Prostate gland (tissue), 2 donors: ENCODE data around the gene MAGI3. TPM values are rescaled to one million over a fixed set of nuclear protein-coding genes. Genes with fewer than 3 reads are reported as not detected.
A peak's percentile ranks its signal among the peaks of the same experiment; 100 is the strongest.

Experiments used
- DNase-seq: peaks from one replicate; pipeline ENCODE4 v3.0.0-alpha.2; 2019; ENCODE audit warnings: low spot score
- H3K27ac ChIP-seq, 2 donors: fragments of 200-600 bp; sonication (generic); 2 replicates each; pipeline ENCODE4 v1.5.1; 2017 to 2019
- H3K27me3 ChIP-seq: fragments of 200-600 bp; sonication (generic); replicated peaks from 2 replicates; pipeline ENCODE4 v1.5.1; 2019; ENCODE audit not compliant: insufficient read depth
- H3K36me3 ChIP-seq, 2 donors: fragments of 200-600 bp; sonication (generic); 1 replicate in 1 of 2; 2 replicates in 1 of 2; pipeline versions ENCODE4 v1.5.1 to v1.8.1; 2017 to 2019
- H3K4me1 ChIP-seq: fragments of 200-600 bp; sonication (generic); replicated peaks from 2 replicates; pipeline ENCODE4 v1.5.1; 2019
- H3K4me3 ChIP-seq, 2 donors: fragments of 200-600 bp; sonication (generic); 2 replicates each; pipeline ENCODE4 v1.5.1; 2017 to 2019
- H3K9me3 ChIP-seq: fragments of 200-600 bp; sonication (generic); 2 replicates; pipeline ENCODE4 v1.5.1; 2017
- CTCF ChIP-seq, 4 experiments: fragments of 200-600 bp in 2 of 4; fragments of 450-650 bp in 2 of 4; sonication (generic) in 2 of 4; IDR thresholded peaks; 1 replicate in 3 of 4; 2 replicates in 1 of 4; pipeline ENCODE4 v1.5.1; 2016 to 2019; ENCODE audit warnings: antibody characterized with exemption in 4 of 4, mild to moderate bottlenecking in 2 of 4, moderate library complexity in 2 of 4
- POLR2A ChIP-seq: fragments of 450-650 bp; IDR thresholded peaks from one replicate; pipeline ENCODE4 v1.6.1; 2016; ENCODE audit warnings: antibody characterized with exemption, mild to moderate bottlenecking
- POLR2AphosphoS5 ChIP-seq: sonication (generic); formaldehyde crosslinking; IDR thresholded peaks from one replicate; pipeline ENCODE4 v1.6.1; 2017; ENCODE audit warnings: antibody characterized with exemption
- WGBS: methylation state at CpG from one replicate; pipeline ENCODE4 v1.1.5; 2018; 5-methylcytosine and 5-hydroxymethylcytosine counted together
- intact Hi-C: fragments of 100-400 bp; cut with DNase I; formaldehyde crosslinking; loops from one replicate; pipeline ENCODE4 v1.14.2; 2022
- total RNA-seq, 2 donors: library from RNA; depleted of rRNA; stranded (reverse); fragments of >200 nt; gene quantifications; one replicate each; pipeline ENCODE4 v1.1.0, GENCODE V29; 2016

MAGI3 gene
- total RNA-seq, 2 donors from 2014 or later = 20.2 to 23.2 TPM

GRCh38 chr1:113442131-113442530, 51.8 kb downstream of the MAGI3 start:
- Histone ChIP-seq H3K9me3 (no peaks in the 10 kb centered on the region), H3K4me1 (no peaks in the 10 kb centered on the region), H3K4me3 (no peak overlapping the region), H3K36me3 (no peaks in the 10 kb centered on the region), H3K27ac (no peak overlapping the region), H3K27me3 (no peaks in the 10 kb centered on the region)
- intact Hi-C loops = no loop called here
- WGBS = 81% methylated on average over 2 of the region's 2 CpGs
- DNase-seq = no peak
- TF ChIP-seq CTCF (IDR thresholded peaks at IDR 0.05) (no peak), POLR2AphosphoS5 (no peak), POLR2A (no peak)

GRCh38 chr1:113444857-113445256, 54.5 kb downstream of the MAGI3 start:
- Histone ChIP-seq H3K9me3 (no peaks in the 10 kb centered on the region), H3K4me3 (no peak overlapping the region), H3K4me1 (no peaks in the 10 kb centered on the region), H3K27ac (no peak overlapping the region), H3K36me3 (no peaks in the 10 kb centered on the region), H3K27me3 (no peaks in the 10 kb centered on the region)
- DNase-seq = no peak
- no peak for TF ChIP-seq POLR2A
- TF ChIP-seq CTCF (IDR thresholded peaks at IDR 0.05) = no peak
- TF ChIP-seq POLR2AphosphoS5 = no peak
- intact Hi-C loops = no loop called here

GRCh38 chr1:113451710-113452109, 61.4 kb downstream of the MAGI3 start:
- Histone ChIP-seq H3K9me3 (no peaks in the 10 kb centered on the region), H3K27me3 (no peaks in the 10 kb centered on the region), H3K4me1 (no peaks in the 10 kb centered on the region), H3K36me3 (no peaks in the 10 kb centered on the region), H3K27ac (no peak overlapping the region), H3K4me3 (no peak overlapping the region)
- WGBS = 15% methylated on average over 1 of the region's 1 CpG
- TF ChIP-seq POLR2A = no peak
- TF ChIP-seq POLR2AphosphoS5 = no peak
- no peak for TF ChIP-seq CTCF (IDR thresholded peaks at IDR 0.05)
- no peak for DNase-seq
- intact Hi-C loops = no loop called here

- H3K4me1 ChIP-seq = no peaks in the 10 kb centered on the region
- intact Hi-C loops = no loop called here
- H3K27ac ChIP-seq = no peak overlapping the region
- H3K4me3 ChIP-seq = no peak overlapping the region
- no peaks in the 10 kb centered on the region for H3K36me3 ChIP-seq
- no peak for TF ChIP-seq POLR2A
- TF ChIP-seq CTCF (IDR thresholded peaks at IDR 0.05) = peak in 3 of 4 experiments; percentile 28 to 61 (median 46)
- no peak for TF ChIP-seq POLR2AphosphoS5
- peak; percentile 8 for DNase-seq
- 79% methylated on average over 2 of the region's 2 CpGs for WGBS
- no peaks in the 10 kb centered on the region for H3K9me3 ChIP-seq
- H3K27me3 ChIP-seq = no peaks in the 10 kb centered on the region
Observed at GRCh38 chr1:113452921-113453770, 62.8 kb downstream of the MAGI3 start.

GRCh38 chr1:113453771-113454083, 63.4 kb downstream of the MAGI3 start:
- Histone ChIP-seq H3K27me3 (no peaks in the 10 kb centered on the region), H3K27ac (no peak overlapping the region), H3K9me3 (no peaks in the 10 kb centered on the region), H3K36me3 (no peaks in the 10 kb centered on the region), H3K4me3 (no peak overlapping the region), H3K4me1 (no peaks in the 10 kb centered on the region)
- DNase-seq = no peak
- intact Hi-C loops = no loop called here
- 80% methylated on average over 1 of the region's 1 CpG for WGBS
- TF ChIP-seq POLR2AphosphoS5 (no peak), POLR2A (no peak), CTCF (IDR thresholded peaks at IDR 0.05) (no peak)
